ENCODE results near the gene CYP2A13. TPM values are rescaled to one million over a fixed set of nuclear protein-coding genes. Genes with fewer than 3 reads are reported as not detected.

The CYP2A13 gene
- total and polyA plus RNA-seq, 9 of the 15 experiments (the other 6 are each of a cell fraction or from before 2014, with no cell fraction given) = not detected

GRCh38 chr19:41136636-41137455, 48.6 kb downstream of the CYP2A13 start:
- H3K9ac ChIP-seq (ENCODE audit: insufficient read depth in 1 of 2, low read depth in 2 of 2, low read length in 2 of 2) = no peak overlapping the region
- ATAC-seq (no peak), DNase-seq (ENCODE audit: extremely low read depth in 1 of 4, low spot score in 3 of 4) (no peak), FAIRE-seq (no peak)
- H4K20me1 ChIP-seq (replicated peaks; ENCODE audit: control insufficient read depth, insufficient read depth, low read length) = no peaks in the 10 kb centered on the region; the same call in 1 of the 2 replicates
- intact Hi-C loops (cut with micrococcal nuclease) = no loop called here
- H3K4me1 ChIP-seq (replicated peaks in 1 of 2; ENCODE audit: control insufficient read depth in 2 of 2, insufficient read depth in 2 of 2, low read length in 2 of 2) = peaks cover 0 to 14% of the 10 kb centered on the region in 2 experiments; a peak in 2 of 5 replicates
- in situ Hi-C loops (cut with MboI) = no loop called here
- H2AFZ ChIP-seq (ENCODE audit: low read depth, low read length) = no peak overlapping the region
- no peaks in the 10 kb centered on the region for H3K9me3 ChIP-seq (replicated peaks; ENCODE audit: control insufficient read depth, insufficient read depth, low read depth, low read length)
- POLR2A ChIA-PET = no interaction called here
- CTCF ChIA-PET (ENCODE audit: low intra/inter-chr PET ratio) = interaction anchor here (0.6 to 0.7 kb wide), 2 partner anchors 161 to 1344 kb away, joined by 4 read pairs; no protein-coding TSS in a partner anchor
- H3K79me2 ChIP-seq (ENCODE audit: control insufficient read depth, insufficient read depth, low read length) = no peaks in the 10 kb centered on the region
- TF ChIP-seq CBX3 (IDR thresholded peaks at IDR 0.05; ENCODE audit: borderline replicate concordance in 1 of 2, low read length in 2 of 2) = no peak
- TF ChIP-seq SMARCA5 (IDR thresholded peaks at IDR 0.05) = no peak
- TF ChIP-seq HNRNPK (IDR thresholded peaks at IDR 0.05; ENCODE audit: low read depth, low read length, poor library complexity, severe bottlenecking) = no peak
- no peak for TF ChIP-seq MYNN (IDR thresholded peaks at IDR 0.05)
- TF ChIP-seq MYNN (CRISPR knock-in tag; IDR thresholded peaks at IDR 0.05) = no peak
- no peak overlapping the region for H3K27ac ChIP-seq (ENCODE audit: extremely low read depth, low read depth, low read length)
- 32% methylated on average over 27 of the region's 31 CpGs for WGBS (ENCODE audit: insufficient coverage, low coverage, missing lambda C conversion rate)
- no peaks in the 10 kb centered on the region for H3K9me1 ChIP-seq (ENCODE audit: control insufficient read depth, insufficient read depth, low read length)
- no peak overlapping the region for H3K4me2 ChIP-seq (ENCODE audit: insufficient read depth, low read length)
- no TSS peak for BruUV-seq (replicated peaks)
- H3K4me3 ChIP-seq = no peak overlapping the region
- peaks cover 0 to 13% of the 10 kb centered on the region in 2 experiments; a peak in 1 of 5 replicates for H3K27me3 ChIP-seq (ENCODE audit: control insufficient read depth in 2 of 2, insufficient read depth in 2 of 2, low read length in 2 of 2)
- no peaks in the 10 kb centered on the region for H3K36me3 ChIP-seq (ENCODE audit: control insufficient read depth, insufficient read depth, low read length)
